Retinal pigment epithelial cell (primary cell): ENCODE data around the gene TNS3.

Experiments
- DNase-seq: peaks from one replicate; pipeline ENCODE4 v3.0.0-alpha.2; 2010; ENCODE audit warnings: low read depth
- H3K4me3 ChIP-seq: 2 replicates; pipeline ENCODE4 v1.5.1; 2011; ENCODE audit warnings: mild to moderate bottlenecking, low read length, control low read depth, moderate library complexity
- CTCF ChIP-seq: conservative IDR thresholded peaks from 2 replicates; pipeline ENCODE4 v1.5.1; 2011; ENCODE audit warnings: low read depth, low read length, control low read depth, inconsistent platforms

Gene TNS3

GRCh38 chr7:47510786-47511185 lies 71.1 kb downstream of the TNS3 start:
- H3K4me3 ChIP-seq, result no peak overlapping the region
- no peak for DNase-seq
- no peak for TF ChIP-seq CTCF

GRCh38 chr7:47510192-47510591 lies 71.7 kb downstream of the TNS3 start:
- no peak for TF ChIP-seq CTCF
- DNase-seq, result no peak
- no peak overlapping the region for H3K4me3 ChIP-seq

GRCh38 chr7:47509571-47509970 lies 72.3 kb downstream of the TNS3 start:
- no peak for TF ChIP-seq CTCF
- no peak for DNase-seq
- H3K4me3 ChIP-seq, result no peak overlapping the region

GRCh38 chr7:47508389-47509380 lies 73.2 kb downstream of the TNS3 start:
- H3K4me3 ChIP-seq, result no peak overlapping the region
- TF ChIP-seq CTCF, result no peak
- DNase-seq, result no peak

GRCh38 chr7:47507522-47507921 lies 74.4 kb downstream of the TNS3 start:
- no peak for TF ChIP-seq CTCF
- DNase-seq, result no peak
- no peak overlapping the region for H3K4me3 ChIP-seq

- TF ChIP-seq CTCF, result peak; percentile 15
- DNase-seq, result peak; percentile 82
Observed at GRCh38 chr7:47506382-47507339, 75.2 kb downstream of the TNS3 start.

More at GRCh38 chr7:47506382-47507339, 75.2 kb downstream of the TNS3 start:
- no peak overlapping the region for H3K4me3 ChIP-seq
